ENCODE measurements around the gene SAE1.

DNA sequence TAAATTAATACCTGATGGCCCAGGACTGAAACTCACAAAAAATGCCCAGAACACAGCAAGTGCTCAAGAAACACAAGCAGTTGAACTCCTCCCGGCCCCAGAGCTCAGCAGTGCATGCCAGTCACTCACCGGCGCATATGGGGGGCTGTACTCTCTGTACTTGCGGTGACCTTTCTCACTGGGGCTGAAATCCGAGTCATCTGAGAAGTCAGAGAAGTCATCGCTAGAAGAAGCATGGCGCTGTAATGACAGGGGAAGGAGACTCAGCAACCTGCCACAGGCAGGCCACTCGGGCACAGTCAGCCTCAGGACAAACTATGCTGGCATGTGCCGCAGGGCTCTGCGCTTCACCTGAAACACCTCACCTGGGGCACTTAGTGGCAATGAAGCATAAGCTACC lies 36.8 kb upstream of the SAE1 start:
- TF ChIP-seq PHF8 (IDR thresholded peaks at IDR 0.05; ENCODE audit: borderline replicate concordance, low read depth) (no peak), RARB (CRISPR knock-in tag; IDR thresholded peaks at IDR 0.05) (no peak), POLR2A (IDR thresholded peaks at IDR 0.05; ENCODE audit: low read length) (no peak), GATA3 (IDR thresholded peaks at IDR 0.05; ENCODE audit: borderline replicate concordance) (no peak), HDAC2 (IDR thresholded peaks at IDR 0.05) (no peak), JUNB (IDR thresholded peaks at IDR 0.05) (no peak)
- TF ChIP-seq, protein P1, sequence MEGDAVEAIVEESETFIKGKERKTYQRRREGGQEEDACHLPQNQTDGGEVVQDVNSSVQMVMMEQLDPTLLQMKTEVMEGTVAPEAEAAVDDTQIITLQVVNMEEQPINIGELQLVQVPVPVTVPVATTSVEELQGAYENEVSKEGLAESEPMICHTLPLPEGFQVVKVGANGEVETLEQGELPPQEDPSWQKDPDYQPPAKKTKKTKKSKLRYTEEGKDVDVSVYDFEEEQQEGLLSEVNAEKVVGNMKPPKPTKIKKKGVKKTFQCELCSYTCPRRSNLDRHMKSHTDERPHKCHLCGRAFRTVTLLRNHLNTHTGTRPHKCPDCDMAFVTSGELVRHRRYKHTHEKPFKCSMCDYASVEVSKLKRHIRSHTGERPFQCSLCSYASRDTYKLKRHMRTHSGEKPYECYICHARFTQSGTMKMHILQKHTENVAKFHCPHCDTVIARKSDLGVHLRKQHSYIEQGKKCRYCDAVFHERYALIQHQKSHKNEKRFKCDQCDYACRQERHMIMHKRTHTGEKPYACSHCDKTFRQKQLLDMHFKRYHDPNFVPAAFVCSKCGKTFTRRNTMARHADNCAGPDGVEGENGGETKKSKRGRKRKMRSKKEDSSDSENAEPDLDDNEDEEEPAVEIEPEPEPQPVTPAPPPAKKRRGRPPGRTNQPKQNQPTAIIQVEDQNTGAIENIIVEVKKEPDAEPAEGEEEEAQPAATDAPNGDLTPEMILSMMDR (IDR thresholded peaks at IDR 0.05): no peak
